Uterus (tissue), 4 donors: ENCODE results near the gene BMF. TPM values are rescaled to one million over a fixed set of nuclear protein-coding genes. Genes with fewer than 3 reads are reported as not detected.
"Not testable (repeated sequence)": the region's sequence is repeated elsewhere in the genome, so short reads cannot be mapped to it uniquely, and the experiment has no call there.

Source experiments
- DNase-seq, 2 donors: peaks; one replicate each; pipeline ENCODE4 v3.0.0-alpha.2; 2019 to 2020
- H3K27ac ChIP-seq, 2 donors: fragments of 200-600 bp; sonication (generic); 1 replicate in 1 of 2; 2 replicates in 1 of 2; pipeline ENCODE4 v1.5.1; 2016 to 2018
- H3K27me3 ChIP-seq, 2 donors: fragments of 200-600 bp; sonication (generic); one replicate each; pipeline ENCODE4 v1.5.1; 2018 to 2019; ENCODE audit warnings: control low read depth in 1 of 2
- H3K36me3 ChIP-seq, 2 donors: fragments of 200-600 bp; sonication (generic); one replicate each; pipeline ENCODE4 v1.5.1; 2019; ENCODE audit warnings: control low read depth in 1 of 2
- H3K4me1 ChIP-seq, 2 donors: fragments of 200-600 bp; sonication (generic); one replicate each; pipeline ENCODE4 v1.5.1; 2018 to 2019; ENCODE audit warnings: control low read depth in 1 of 2
- H3K4me3 ChIP-seq, 2 donors: fragments of 200-600 bp; sonication (generic); 1 replicate in 1 of 2; 2 replicates in 1 of 2; pipeline ENCODE4 v1.5.1; 2018 to 2019; ENCODE audit warnings: mild to moderate bottlenecking in 1 of 2
- H3K9me3 ChIP-seq, 2 donors: fragments of 200-600 bp; sonication (generic); one replicate each; pipeline ENCODE4 v1.5.1; 2019; ENCODE audit warnings: control low read depth in 1 of 2
- CTCF ChIP-seq, 4 experiments: fragments of 200-600 bp in 2 of 4; fragments of 450-650 bp in 2 of 4; sonication (generic) in 2 of 4; IDR thresholded peaks; one replicate each; pipeline ENCODE4 v1.5.1; 2016 to 2019; ENCODE audit warnings: antibody characterized with exemption in 4 of 4, mild to moderate bottlenecking in 2 of 4, moderate library complexity in 1 of 4
- POLR2A ChIP-seq, 2 donors: fragments of 450-650 bp; IDR thresholded peaks; one replicate each; pipeline ENCODE4 v1.6.1; 2016; ENCODE audit warnings: antibody characterized with exemption in 2 of 2, mild to moderate bottlenecking in 1 of 2, moderate library complexity in 1 of 2
- intact Hi-C: fragments of 100-400 bp; cut with DNase I; formaldehyde crosslinking; loops from one replicate; pipeline ENCODE4 v1.15.1; 2023; ENCODE audit warnings: low total_unique reads
- total RNA-seq, 4 donors: library from RNA; depleted of rRNA in 3 of 4; stranded (reverse); fragments of >200 nt in 3 of 4; gene quantifications; one replicate each; pipeline versions ENCODE4 v1.1.0 to v1.2.4, GENCODE V29; 2014 to 2023
- donor health status: DM: yes; HTN: yes; CAD: no.

Gene BMF
- total RNA-seq, 4 donors from 2014 or later, result 7.1 to 46.2 (median 22.6) TPM

- Histone ChIP-seq H3K27me3 (no peaks in the 10 kb centered on the region), H3K36me3 (no peaks in the 10 kb centered on the region), H3K4me1 (no peaks in the 10 kb centered on the region), H3K9me3 (no peaks in the 10 kb centered on the region), H3K27ac (no peak overlapping the region), H3K4me3 (no peak overlapping the region)
- intact Hi-C loops, result no loop called here
- TF ChIP-seq CTCF (IDR thresholded peaks at IDR 0.05) (no peak), POLR2A (IDR thresholded peaks at IDR 0.05) (no peak)
- DNase-seq, result no peak
Observed at GRCh38 chr15:40151499-40151898, 42.8 kb upstream of the BMF start.

- H3K4me3 ChIP-seq, result no peak overlapping the region
- no peaks in the 10 kb centered on the region for H3K36me3 ChIP-seq
- intact Hi-C loops, result no loop called here
- H3K4me1 ChIP-seq, result no peaks in the 10 kb centered on the region
- H3K27ac ChIP-seq, result no peak overlapping the region
- H3K27me3 ChIP-seq, result no peaks in the 10 kb centered on the region
- no peaks in the 10 kb centered on the region for H3K9me3 ChIP-seq
- peak in 1 of 2 donors; percentile 21 for DNase-seq
- TF ChIP-seq POLR2A (IDR thresholded peaks at IDR 0.05), result no peak
- no peak for TF ChIP-seq CTCF (IDR thresholded peaks at IDR 0.05)
Observed at GRCh38 chr15:40150163-40150925, 41.7 kb upstream of the BMF start.

- no peaks in the 10 kb centered on the region for H3K9me3 ChIP-seq
- no peak for DNase-seq
- no peak overlapping the region for H3K4me3 ChIP-seq
- intact Hi-C loops, result no loop called here
- no peaks in the 10 kb centered on the region for H3K4me1 ChIP-seq
- no peaks in the 10 kb centered on the region for H3K36me3 ChIP-seq
- TF ChIP-seq POLR2A (IDR thresholded peaks at IDR 0.05) (no peak), CTCF (IDR thresholded peaks at IDR 0.05) (no peak)
- H3K27me3 ChIP-seq, result no peaks in the 10 kb centered on the region
- no peak overlapping the region for H3K27ac ChIP-seq
Observed at GRCh38 chr15:40149339-40149738, 40.7 kb upstream of the BMF start.

- Histone ChIP-seq H3K4me3 (no peak overlapping the region), H3K36me3 (no peaks in the 10 kb centered on the region), H3K27me3 (no peaks in the 10 kb centered on the region), H3K27ac (no peak overlapping the region), H3K4me1 (no peaks in the 10 kb centered on the region), H3K9me3 (no peaks in the 10 kb centered on the region)
- intact Hi-C loops, result no loop called here
- no peak for DNase-seq
- no peak for TF ChIP-seq CTCF (IDR thresholded peaks at IDR 0.05)
- TF ChIP-seq POLR2A (IDR thresholded peaks at IDR 0.05), result no peak
Observed at GRCh38 chr15:40146037-40146436, 37.4 kb upstream of the BMF start.

GRCh38 chr15:40142428-40142827, 33.7 kb upstream of the BMF start:
- no peak overlapping the region for H3K27ac ChIP-seq
- H3K9me3 ChIP-seq, result no peaks in the 10 kb centered on the region
- no peaks in the 10 kb centered on the region for H3K36me3 ChIP-seq
- no peak overlapping the region for H3K4me3 ChIP-seq
- no peak for DNase-seq
- H3K4me1 ChIP-seq, result no peaks in the 10 kb centered on the region
- intact Hi-C loops, result no loop called here
- no peaks in the 10 kb centered on the region for H3K27me3 ChIP-seq
- TF ChIP-seq CTCF (IDR thresholded peaks at IDR 0.05), result no peak

- H3K4me3 ChIP-seq, H3K27me3 ChIP-seq, H3K4me1 ChIP-seq, H3K27ac ChIP-seq, H3K36me3 ChIP-seq, intact Hi-C loops, DNase-seq, H3K9me3 ChIP-seq: not testable (repeated sequence)
Observed at GRCh38 chr15:40138201-40138570, 29.5 kb upstream of the BMF start.
